Hepatic stellate cell (primary cell): ENCODE results near the gene PIGO.
A peak's percentile ranks its signal among the peaks of the same experiment; 100 is the strongest.

Experiments
- DNase-seq: peaks from one replicate; pipeline ENCODE4 v3.0.0; 2011; ENCODE audit warnings: low spot score

Gene PIGO

GRCh38 chr9:35070823-35071813 lies 25.3 kb downstream of the PIGO start:
- peak; percentile 31 for DNase-seq

DNA sequence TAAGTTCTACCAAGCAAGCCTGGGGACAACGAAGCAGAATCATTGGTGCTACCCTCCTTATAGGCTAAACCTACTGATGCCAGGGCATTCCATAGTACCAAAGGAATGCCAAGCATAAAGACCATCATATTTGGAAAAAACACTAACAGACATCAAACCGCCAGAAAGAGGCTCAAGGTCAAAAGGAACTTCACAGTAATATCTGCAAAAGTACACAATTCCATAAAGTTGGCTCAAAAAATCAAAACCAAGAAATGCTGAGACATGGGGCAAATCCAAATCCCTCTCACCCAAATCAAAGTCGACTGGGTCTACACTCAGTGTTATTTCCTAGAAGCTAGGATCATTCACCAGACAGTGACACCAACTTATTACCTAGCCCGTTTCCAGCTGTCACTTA lies 27.4 kb downstream of the PIGO start:
- DNase-seq: no peak

DNA sequence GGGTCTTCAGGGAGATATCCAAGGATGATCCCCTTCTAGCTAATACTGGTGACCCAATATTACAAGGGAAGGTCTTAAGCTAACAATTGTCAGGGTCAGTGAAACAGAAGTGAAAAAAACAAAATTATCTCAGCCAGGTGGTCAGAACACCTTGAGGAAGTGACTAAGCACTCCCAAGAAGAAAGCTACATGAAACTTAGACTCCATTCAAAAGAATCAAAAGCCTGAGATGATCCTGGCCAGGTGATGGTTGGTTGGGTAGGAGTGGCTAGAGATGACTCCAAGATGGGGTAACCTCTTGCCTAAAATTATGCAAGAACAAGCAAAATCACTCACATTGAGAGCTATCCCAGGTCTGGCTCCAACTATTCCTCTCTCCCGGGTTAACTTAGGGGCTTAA lies 29.3 kb downstream of the PIGO start:
- DNase-seq: no peak

DNA sequence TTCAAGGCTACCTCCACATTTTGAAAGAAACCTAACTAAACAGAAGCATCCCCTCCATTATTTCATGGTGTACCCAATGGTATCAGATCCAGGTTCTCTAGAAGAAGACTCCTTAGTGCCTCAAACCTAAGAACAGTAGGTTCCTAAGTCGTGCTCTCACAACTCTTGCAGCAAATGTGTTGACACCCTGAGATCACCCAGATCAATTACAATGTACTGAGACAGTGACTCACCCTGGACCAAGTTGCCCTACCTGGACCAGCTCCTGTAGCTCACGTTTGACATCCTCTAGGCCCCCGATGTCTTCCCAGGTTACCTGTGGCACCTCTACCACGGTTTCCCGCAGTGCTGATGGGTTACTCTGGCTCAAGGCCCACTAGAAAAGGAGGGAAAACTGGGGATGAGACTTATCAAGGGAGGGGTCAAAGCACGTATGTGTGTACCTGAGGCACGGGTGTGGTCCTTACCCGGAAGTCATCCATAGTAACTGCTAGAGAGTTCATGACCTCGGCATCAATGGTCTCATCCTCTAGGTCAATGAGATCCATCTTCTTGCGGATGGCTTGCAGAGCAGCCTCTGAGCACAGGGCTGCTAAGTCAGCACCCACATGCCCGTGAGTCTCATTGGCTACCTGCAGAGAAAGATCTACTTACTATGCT lies 35.7 kb downstream of the PIGO start:
- no peak for DNase-seq

GRCh38 chr9:35059438-35059837 lies 37.0 kb downstream of the PIGO start:
- DNase-seq: no peak

DNA sequence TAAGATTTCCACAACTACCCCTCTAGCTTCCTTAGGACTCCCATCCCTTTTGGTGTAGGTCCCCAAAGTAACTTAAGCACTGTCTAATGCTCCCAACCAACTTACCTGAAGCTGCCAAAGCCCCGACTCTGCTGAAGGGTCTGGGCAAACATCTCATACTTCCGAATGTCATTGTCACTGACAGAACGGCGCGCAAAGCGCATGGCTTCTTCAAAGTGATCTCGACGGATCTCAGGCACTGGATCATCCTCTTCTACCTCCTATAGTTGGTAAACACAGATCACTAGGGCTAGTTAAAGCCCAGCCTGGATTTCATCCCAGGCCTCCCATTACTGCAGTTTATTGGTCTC lies 39.1 kb downstream of the PIGO start:
- DNase-seq: no peak

DNA sequence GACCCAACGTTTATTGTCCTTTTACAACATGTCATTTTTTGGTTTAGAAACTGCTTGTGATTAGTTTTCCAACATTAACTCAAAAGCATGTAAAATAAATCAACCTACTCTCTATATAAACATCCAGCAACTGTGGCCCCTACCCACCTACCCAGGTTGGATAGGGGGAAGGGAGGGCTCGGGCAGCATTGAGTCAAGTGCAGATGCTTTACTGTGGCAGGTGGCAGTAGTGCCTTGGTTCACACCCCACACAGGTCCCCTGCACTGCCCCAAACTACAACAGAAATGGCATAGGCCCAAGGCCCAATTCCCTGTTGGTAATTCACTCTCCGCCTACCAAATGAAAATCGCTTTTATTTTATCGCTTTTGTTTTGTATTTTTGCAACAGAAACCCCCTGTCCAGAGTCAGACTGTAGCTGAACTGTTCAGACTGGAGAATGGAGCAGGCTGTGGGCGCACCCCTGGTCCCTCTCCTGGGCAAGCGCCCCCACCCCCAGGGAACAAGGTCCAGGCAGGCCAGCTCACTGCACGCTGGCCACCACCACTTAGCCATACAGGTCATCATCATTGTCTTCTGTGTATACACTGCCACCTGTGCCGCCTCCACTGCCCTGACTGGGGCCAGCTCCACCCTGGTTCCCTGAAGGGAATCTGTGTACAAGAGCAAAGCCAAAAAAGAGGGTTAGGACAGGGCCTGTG lies 39.7 kb downstream of the PIGO start:
- no peak for DNase-seq

- no peak for DNase-seq
Observed at GRCh38 chr9:35054871-35055644, 41.3 kb downstream of the PIGO start.

- DNase-seq: no peak
Observed at GRCh38 chr9:35054185-35054835, 42.1 kb downstream of the PIGO start.

GRCh38 chr9:35051069-35051967 lies 45.1 kb downstream of the PIGO start:
- peak; percentile 46 for DNase-seq

- DNase-seq: no peak
Observed at GRCh38 chr9:35048511-35048910, 47.9 kb downstream of the PIGO start.

DNA sequence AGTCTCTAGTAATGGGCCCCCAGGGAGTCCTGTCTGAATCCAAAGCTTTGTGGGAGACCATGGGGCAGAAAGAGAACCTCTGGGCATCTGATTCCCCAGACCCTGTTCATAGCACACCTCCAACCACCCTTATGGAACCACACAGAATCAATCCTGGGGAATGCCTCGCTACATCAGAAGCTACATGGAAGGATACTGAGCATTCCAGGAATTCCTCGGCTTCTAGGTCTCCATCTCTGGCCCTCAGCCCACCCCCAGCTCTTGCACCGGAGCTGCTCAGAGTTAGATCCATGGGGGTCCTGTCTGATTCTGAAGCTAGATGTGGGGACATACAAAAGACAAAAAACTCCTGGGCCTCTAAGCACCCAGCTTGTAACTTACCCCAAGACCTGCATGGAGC lies 52.3 kb downstream of the PIGO start:
- no peak for DNase-seq

DNA sequence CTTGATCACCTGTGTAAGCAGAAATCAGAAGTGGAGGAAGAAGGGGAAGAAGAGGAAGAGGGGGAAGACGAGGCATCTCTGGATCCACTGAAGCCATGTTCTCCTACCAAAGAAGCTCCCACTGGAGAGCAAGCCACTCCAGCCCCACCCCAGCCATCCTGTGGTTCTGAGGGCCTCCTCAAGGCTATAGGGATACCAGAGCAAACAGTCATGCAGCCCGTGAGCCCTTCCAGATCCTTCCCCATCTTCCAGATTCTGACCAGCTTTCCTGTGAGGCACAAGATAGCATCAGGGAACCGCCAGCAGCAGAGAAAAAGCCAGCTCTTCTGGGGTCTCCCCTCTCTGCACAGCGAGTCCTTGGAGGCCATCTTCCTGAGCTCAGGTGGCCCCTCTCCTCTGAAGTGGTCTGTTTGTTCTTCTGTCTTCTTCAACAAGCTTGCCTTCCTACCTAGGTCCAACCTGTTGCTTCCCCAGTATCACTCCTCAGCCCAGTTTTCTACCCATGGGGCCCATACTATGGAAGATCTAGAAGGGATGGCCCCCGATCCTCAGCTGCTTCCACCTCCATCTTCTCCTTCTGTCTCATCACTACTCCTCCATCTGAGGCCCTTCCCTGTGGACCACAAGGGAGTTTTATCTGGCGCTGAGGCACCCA lies 53.4 kb downstream of the PIGO start:
- DNase-seq: no peak

- DNase-seq: no peak
Observed at GRCh38 chr9:35042081-35042604, 54.2 kb downstream of the PIGO start.
